SK-N-MC (cell line): ENCODE measurements around the gene CROCC2.

Source experiments
- EZH2 ChIP-seq: fragments of 200-600 bp; sonication (generic); IDR thresholded peaks from one replicate; pipeline ENCODE4 v1.6.1; 2017; ENCODE audit warnings: antibody characterized with exemption
- FOXP2 ChIP-seq: optimal IDR thresholded peaks from 2 replicates; pipeline ENCODE3; 2011; ENCODE audit warnings: mild to moderate bottlenecking, moderate library complexity; ENCODE audit not compliant: insufficient read depth; ENCODE audit errors: extremely low read length, control extremely low read depth
- POLR2AphosphoS5 ChIP-seq: IDR thresholded peaks from 2 replicates; pipeline ENCODE4 v1.6.1; 2012; ENCODE audit warnings: mild to moderate bottlenecking, low read depth, low read length, borderline replicate concordance

DNA sequence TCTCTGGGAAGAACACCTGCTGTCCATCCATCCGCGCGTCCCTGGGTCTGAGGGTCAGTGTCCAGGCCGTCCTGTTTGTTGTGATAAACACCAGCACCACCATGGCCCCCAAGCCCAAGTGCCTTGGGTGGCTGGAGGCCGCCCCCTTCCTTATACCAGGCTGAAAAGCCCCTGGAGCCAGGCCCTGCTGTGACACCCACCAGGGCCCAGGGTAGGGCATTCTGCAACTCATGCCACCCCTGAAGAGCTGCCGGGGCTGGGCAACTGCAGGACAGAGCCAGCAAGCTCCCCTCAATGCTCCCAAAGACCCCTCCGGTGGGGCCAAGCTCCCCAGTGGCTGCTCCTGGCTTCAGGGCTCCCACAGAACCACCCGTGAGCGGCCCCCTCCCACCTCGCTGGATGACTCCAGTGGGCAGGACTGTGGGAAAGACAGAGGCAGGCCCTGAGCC lies 60.3 kb downstream of the CROCC2 start:
- no peak for TF ChIP-seq POLR2AphosphoS5
- TF ChIP-seq FOXP2 = no peak
- no peak for TF ChIP-seq EZH2
